ENCODE results near the gene DMAC1.

GRCh38 chr9:7762600-7762999 lies 37.0 kb downstream of the DMAC1 start:
- no peak for TF ChIP-seq MXI1 (conservative IDR thresholded peaks at IDR 0.05; ENCODE audit: poor library complexity, severe bottlenecking)
- TF ChIP-seq CTCF (IDR thresholded peaks at IDR 0.05; ENCODE audit: poor library complexity, severe bottlenecking): no peak
- no peak for TF ChIP-seq EZH2 (IDR thresholded peaks at IDR 0.05; ENCODE audit: borderline replicate concordance, insufficient read depth, low read length, poor library complexity, severe bottlenecking)
- no peak for TF ChIP-seq POLR2AphosphoS5 (IDR thresholded peaks at IDR 0.05)
- TF ChIP-seq TAF1 (IDR thresholded peaks at IDR 0.05; ENCODE audit: low read depth): no peak
- TF ChIP-seq REST (IDR thresholded peaks at IDR 0.05; ENCODE audit: borderline replicate concordance): no peak
- TF ChIP-seq RAD21 (conservative IDR thresholded peaks at IDR 0.05): no peak
- TF ChIP-seq EP300 (conservative IDR thresholded peaks at IDR 0.05; ENCODE audit: poor library complexity, severe bottlenecking): no peak
- no peak for TF ChIP-seq SMC3 (conservative IDR thresholded peaks at IDR 0.05; ENCODE audit: poor library complexity)

All from neural cell (in vitro differentiated cells).